Hematopoietic multipotent progenitor cell treated with erythropoietin and hydrocortisone succinate and interleukin-3 and kit ligand, for 6 days (in vitro differentiated cells): Measurements from ENCODE around the gene B3GNT7.
"Not testable (repeated sequence)": the region's sequence is repeated elsewhere in the genome, so short reads cannot be mapped to it uniquely, and the experiment has no call there.

Experiments
- DNase-seq: peaks from one replicate; pipeline ENCODE4 v3.0.0-alpha.2; 2015

B3GNT7 gene

GRCh38 chr2:231367178-231367577 is 28.3 kb upstream of the B3GNT7 start:
- DNase-seq: no peak

GRCh38 chr2:231369580-231370428 is 25.7 kb upstream of the B3GNT7 start:
- DNase-seq: no peak

- no peak for DNase-seq
These were observed 25.1 kb upstream of the B3GNT7 start for GRCh38 chr2:231370429-231370748.

- no peak for DNase-seq
These were observed 24.6 kb upstream of the B3GNT7 start for GRCh38 chr2:231370749-231371429.

GRCh38 chr2:231371430-231372054 is 24.0 kb upstream of the B3GNT7 start:
- no peak for DNase-seq

- DNase-seq: no peak
These were observed 23.2 kb upstream of the B3GNT7 start for GRCh38 chr2:231372326-231372725.

- no peak for DNase-seq
These were observed 22.3 kb upstream of the B3GNT7 start for GRCh38 chr2:231373184-231373583.

- peak; percentile 55 for DNase-seq
These were observed 21.6 kb upstream of the B3GNT7 start for GRCh38 chr2:231373786-231374349.

GRCh38 chr2:231374771-231375170 is 20.7 kb upstream of the B3GNT7 start:
- DNase-seq: peak; percentile 66

GRCh38 chr2:231375994-231376615 is 19.4 kb upstream of the B3GNT7 start:
- DNase-seq: not testable (repeated sequence)

GRCh38 chr2:231376857-231377256 is 18.7 kb upstream of the B3GNT7 start:
- no peak for DNase-seq

- DNase-seq: no peak
These were observed 17.3 kb upstream of the B3GNT7 start for GRCh38 chr2:231378026-231378722.

GRCh38 chr2:231379266-231380215 is 16.0 kb upstream of the B3GNT7 start:
- no peak for DNase-seq

- no peak for DNase-seq
These were observed 15.2 kb upstream of the B3GNT7 start for GRCh38 chr2:231380307-231380706.

- DNase-seq: no peak
These were observed 14.3 kb upstream of the B3GNT7 start for GRCh38 chr2:231380991-231381847.

GRCh38 chr2:231382116-231382515 is 13.4 kb upstream of the B3GNT7 start:
- no peak for DNase-seq

- DNase-seq: no peak
These were observed 11.9 kb upstream of the B3GNT7 start for GRCh38 chr2:231383416-231384108.

GRCh38 chr2:231384109-231384435 is 11.4 kb upstream of the B3GNT7 start:
- DNase-seq: no peak

GRCh38 chr2:231384970-231385369 is 10.5 kb upstream of the B3GNT7 start:
- DNase-seq: no peak

- DNase-seq: no peak
These were observed 10.1 kb upstream of the B3GNT7 start for GRCh38 chr2:231385429-231385828.
